HL-60/S4 (cell line): ENCODE measurements around the gene GRID1.

Experiments
- in situ Hi-C: fragments of 300-500 bp; cut with MboI; formaldehyde crosslinking; loops from 2 replicates; pipeline ENCODE4 v1.14.3; 2022; ENCODE audit warnings: low sequenced_read_pairs

The GRID1 gene

GRCh38 chr10:86281396-86281795 is 85.2 kb downstream of the GRID1 start:
- in situ Hi-C loops, result no loop called here

DNA sequence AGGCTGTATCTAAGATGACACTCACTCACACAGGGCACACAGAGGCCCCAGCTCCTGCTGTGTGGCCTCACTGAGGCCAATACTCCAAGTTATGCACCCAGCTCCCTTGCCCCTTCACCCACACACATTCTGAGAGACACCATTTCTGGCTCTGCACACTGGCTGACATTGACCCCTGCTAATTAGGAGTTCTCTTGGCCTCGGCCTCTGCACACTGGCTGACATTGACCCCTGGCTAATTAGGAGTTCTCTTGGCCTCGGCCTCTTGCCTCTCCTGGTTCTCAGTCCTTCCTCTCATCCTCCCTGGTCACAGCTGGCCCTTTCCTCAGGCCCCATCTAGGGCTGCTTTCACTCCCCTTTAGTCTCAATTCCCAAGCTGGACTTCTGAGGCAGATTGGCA is 97.3 kb downstream of the GRID1 start:
- in situ Hi-C loops, result no loop called here

DNA sequence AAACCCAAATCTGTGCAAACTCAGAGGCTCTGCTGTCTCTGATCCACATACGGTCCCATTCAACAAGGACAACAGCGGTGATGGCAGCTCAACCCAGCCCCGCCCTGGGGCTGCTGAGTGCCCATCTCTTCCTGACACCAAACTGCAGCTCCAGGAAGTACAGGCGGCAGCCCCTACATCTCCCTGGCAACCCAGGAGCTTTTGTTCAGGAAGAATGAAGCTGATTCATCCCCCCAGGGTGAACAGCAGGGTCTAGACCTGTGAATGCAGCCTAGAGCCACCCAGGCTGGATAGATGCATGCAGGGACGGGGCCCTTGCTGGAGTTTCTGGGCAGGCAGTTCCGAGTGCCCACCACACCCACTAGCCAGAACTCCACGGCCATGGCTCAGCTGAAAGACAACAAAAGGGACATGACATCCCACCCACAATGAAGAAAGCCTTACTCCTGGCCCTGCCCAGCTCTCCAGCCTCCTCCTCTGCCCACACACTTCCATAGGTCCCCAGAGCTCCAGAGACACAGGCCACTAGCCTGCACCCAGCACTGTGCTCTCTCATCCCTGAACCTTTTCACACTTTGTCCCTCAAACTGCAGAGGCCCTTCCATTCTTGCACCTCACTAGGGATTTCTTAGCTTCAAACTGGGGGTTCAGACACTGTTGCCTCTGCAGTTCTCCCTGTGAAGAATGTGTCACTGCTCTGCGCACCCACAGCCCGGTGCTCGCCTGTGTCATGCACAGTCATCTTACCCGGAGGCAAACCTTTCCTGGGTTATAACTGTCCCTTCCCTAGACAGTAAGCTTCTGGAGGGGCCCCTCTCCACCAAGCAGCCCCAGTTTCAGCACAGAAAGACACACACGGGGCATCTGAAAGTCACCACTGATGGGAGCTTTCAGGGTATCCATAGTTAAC is 99.1 kb downstream of the GRID1 start:
- in situ Hi-C loops, result no loop called here

DNA sequence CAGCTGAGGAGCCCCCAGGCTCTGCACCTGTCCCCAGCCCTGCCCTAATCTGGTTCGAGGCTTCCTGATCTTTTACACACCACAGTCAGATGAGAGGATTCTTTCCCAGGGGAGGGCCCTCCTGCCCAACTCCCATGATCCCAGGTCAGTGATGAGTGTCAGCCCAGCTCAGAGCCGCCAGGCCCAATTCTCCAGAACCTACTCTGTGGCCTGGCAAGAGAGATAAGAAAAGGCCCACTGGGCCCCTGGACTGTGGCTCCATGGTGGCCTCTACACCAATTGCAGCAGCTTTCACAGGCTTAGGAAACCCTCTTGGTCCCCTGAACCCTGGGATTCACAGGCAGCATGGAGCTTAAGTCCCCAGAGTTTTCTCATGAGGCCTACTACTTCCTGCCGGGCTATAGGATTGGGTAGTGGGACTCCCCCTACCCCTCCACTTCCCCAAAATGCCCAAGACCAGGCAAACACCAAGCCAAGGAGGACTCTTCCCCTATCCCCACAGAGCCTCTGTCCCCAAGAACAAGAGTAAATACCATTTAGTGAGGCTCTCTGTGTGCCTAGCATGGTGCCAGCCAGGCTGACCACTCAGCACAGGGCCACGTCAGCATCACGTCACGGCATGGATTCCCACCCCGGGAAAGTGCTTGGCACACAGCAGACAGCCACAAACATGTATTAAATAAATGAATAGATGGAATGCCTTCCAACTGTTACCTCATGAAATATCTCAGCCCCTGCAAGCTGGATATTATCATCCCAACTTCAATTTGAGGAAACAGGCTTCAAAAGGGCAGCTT is 100.0 kb downstream of the GRID1 start:
- in situ Hi-C loops, result no loop called here

DNA sequence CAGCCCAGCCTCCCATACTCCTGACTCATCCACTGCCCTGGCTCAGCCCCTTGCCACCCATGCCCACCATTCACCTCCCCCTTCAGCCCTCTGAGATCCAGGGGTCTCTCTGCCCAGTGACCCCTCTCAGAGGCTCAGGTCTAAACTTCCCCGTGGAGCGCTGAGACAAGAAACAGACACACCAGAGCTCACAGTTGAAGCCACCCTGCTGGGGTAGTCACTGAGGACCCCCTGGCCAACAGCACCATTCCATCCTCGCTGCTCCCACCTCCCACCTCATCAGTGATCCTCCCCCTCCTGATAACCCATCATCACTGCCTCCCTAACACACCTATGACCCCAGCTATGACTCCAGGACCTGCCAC is 100.7 kb downstream of the GRID1 start:
- in situ Hi-C loops, result no loop called here

DNA sequence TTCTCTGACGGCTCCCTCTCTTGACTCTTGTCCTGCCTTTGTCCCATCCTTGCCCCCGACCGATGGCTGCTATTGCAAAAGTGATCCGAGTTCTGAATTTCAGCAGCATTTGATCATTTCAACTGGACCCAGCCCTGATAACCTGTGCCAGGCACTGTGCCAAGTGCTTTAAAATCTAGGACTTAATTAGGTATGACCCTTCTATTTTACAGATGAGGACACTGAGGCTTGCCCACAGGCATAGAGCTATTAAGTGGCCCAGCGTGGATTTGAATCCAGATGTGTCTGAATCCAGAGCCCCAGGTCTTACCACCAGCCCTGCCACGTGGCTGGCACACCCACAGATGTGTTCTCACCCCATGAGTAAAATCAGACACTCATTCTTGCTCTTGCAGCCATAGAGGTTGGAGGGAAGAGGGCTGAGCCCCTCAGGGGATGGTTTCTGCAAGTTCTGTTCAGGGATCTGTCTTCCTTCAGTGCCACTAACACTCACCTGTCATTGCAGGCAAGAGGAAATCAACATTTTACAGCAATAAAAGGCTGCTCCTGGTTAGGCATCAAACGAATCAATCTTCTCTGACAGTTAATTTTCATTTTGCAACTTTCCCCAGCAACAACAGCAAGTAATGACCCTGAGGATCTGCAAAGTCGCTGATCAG is 101.2 kb downstream of the GRID1 start:
- in situ Hi-C loops, result no loop called here

DNA sequence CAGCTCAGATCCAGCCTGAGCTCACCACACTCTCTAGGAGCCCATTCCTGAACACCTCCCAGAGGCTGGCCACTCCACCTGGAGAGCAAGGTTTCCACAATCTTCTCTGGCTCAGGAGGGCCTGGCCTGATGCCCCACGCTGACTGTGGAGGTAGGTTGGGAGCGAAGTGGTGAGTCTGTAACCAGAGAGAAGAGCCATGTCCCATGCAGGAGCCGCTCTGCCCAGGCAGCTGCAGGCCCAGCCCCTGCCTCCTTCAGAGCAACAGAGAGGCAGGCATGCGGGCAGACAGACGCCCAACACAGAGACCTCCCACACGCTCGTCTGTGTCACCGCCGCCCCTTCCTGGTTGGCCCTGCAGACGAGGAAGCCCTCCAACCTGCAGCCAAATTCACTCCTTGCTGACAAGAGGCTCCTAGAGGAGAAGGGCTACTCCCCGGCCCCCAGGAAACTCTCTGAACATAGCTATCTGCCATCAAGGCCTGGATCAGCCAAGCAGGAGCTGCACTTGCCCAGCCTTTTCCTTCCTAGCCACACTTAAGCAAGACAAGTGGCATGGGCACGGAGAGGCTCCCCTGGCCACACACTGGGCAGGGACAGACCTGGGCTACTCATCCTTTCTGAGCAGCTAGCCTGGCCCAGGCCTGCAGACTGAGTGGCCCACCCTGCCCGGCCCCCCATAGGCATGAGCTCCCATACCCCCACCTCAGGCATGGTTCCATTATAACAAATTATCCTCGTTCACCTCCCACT is 101.9 kb downstream of the GRID1 start:
- in situ Hi-C loops, result no loop called here

DNA sequence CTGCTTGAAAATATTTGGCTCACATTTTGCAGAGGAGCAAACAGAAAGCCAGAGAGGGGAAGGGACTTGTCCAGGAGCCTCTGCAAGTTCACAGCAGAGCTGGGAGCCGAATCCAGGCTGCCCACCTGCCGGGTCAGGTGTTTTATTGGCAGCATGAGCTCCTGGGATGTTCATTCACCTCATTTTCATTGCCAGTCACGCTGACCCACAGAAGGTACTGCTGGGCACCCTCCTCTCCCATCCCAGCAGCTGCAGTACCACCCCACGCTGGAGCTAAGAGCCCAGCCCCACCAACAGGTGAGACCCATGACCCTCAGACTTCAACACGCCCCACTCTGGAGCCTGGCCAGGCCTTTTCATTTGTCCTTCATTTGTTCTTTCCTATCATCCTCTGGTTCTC is 102.7 kb downstream of the GRID1 start:
- in situ Hi-C loops, result no loop called here

DNA sequence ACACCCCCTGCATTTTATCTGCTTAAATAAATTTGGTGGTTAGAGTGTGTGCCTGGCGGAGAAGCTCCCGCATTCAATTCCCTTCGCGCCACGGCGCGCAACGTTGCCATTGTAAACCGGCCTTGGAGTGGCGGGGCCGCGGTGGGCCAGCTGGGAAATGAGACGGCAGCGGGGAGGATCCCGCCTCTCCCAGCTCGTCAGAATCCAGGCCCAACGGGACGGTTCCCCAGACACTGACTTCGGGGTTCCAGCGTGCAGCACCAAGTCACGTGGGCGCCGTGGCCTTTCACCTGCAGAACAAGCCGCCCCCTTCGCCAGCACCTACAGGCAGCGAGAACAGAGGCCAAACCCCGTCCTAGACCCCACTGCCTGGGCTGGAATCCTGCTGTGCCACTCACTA is 103.4 kb downstream of the GRID1 start:
- in situ Hi-C loops, result no loop called here

DNA sequence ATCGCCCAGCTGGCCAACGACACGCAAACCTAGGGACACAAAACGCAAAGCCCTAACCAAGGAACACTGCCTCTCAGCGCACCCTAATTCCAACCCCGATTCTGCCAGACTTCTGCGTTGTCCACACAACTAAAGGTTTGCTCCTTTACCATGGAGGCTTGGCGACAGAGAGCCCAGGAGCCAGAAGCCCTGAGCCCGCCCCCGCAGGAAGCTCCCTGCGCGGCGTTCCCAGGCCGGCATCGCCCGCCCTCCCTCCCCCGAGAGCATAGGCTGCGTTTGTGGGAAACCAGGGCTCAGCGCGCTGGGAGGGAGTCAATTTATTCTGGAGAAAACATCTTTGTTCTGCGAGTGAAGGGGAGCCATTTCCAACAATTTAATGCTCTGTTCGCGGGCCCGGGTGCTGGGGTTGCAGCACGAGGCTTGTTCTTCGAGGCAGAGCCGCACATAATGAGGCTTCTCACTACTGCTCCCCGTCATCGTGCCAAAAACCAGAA is 103.9 kb downstream of the GRID1 start:
- in situ Hi-C loops, result no loop called here

- in situ Hi-C loops, result no loop called here
Observed at GRCh38 chr10:86261941-86262687, 104.5 kb downstream of the GRID1 start.

DNA sequence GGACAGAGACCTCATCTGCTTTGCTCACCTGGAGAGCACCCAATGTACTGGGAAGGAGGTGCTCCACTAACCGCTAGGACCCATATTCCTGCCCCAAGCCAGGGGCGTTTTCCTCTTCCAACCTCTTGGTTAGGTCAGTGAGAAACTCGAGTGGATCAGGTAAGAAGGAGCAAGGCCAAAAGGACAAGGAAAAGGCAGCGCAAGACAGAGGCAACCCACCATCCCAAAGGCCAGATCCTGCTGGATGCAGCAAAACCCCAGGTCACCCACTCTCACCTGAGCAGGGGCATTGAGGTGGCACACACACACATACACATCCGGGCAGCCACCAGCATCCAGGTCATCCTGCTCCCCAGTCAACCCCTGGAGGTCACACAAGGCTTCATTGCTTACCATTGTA is 105.1 kb downstream of the GRID1 start:
- in situ Hi-C loops, result no loop called here

DNA sequence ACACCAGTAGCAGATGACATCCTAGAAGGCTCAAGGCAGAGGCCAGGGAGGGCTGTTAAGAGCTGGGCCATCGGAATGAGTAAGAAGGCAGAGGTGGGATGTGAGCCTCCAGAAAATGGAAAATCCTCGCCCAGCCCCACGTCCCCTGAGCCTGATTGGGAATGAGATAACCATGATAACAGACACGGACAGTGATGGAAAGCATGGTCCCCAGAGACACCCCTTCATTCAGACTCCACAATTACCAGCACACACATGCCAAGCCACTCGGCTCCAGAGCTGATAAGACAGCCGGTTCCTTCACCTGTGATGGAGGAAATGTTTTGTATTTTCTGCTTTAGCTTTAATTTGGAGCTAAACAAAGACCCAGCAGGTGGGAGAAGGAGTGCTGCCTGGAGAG is 106.0 kb downstream of the GRID1 start:
- in situ Hi-C loops, result no loop called here

DNA sequence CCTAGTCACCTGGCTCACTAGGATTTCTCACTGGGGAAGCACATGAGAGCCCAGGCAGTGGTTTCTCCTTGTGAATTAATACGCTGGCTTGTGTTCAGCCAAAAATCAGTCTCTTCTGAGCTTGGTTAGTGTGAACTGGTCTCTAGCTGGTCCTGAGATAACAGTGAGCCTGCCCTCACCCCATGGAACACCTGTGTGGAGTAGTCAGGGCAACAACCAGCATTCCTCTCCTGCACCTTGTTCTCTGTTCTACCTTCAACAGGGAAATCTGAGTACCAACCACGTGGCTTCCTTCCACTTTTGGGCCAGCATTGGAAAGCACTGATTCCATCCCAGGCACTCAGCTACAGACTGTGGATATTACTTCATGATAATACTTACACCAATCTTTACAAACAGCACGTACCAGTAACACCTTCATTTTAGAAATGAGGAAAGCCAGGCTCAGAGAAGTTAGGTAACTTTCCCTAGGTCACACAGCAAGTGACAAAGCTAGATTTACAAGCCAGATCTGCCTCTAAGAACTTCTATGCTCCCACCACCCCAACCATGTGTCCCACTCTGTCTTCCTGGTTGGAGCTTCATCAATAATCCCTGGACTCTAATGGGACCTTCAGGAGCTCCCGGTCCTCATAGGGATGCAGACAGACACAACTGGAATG is 106.6 kb downstream of the GRID1 start:
- in situ Hi-C loops, result no loop called here

DNA sequence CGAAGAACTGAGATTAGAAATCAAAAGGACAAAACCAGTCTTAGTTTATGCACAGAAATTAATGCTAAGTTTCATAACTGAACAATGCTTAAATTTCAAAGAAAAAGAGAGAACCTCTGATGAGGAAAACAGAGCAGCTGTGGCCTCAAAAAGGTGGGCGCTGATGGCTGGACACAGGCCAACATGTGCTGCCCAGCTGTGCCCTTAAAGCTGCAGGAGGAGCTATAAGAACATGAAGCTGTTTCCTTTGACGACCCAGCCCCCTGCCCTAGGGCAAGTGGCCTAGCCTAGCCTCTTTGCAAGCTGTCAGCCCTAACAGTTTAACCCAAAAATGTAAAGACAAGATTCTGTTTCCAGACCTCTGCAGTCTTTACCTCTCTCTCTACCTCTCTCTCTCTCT is 107.7 kb downstream of the GRID1 start:
- in situ Hi-C loops, result no loop called here

DNA sequence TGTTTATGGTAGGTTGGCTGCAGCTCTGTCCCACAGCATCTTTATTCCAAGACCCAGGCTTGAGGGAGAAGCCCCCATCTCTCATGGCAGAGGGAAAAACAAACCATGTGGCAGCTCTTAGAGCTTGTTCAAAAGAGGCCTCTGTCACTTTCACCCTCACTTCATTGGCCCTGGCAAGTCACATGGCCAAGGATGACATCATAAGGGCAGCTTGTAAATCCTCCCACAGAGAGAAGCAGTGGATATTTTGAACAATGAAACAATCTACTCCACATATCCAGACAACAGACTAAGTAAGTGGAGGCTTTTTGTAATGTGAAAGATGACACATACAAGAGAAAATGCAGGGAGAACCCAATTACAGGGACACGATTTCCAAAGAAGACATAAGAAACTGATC is 108.1 kb downstream of the GRID1 start:
- in situ Hi-C loops, result no loop called here

DNA sequence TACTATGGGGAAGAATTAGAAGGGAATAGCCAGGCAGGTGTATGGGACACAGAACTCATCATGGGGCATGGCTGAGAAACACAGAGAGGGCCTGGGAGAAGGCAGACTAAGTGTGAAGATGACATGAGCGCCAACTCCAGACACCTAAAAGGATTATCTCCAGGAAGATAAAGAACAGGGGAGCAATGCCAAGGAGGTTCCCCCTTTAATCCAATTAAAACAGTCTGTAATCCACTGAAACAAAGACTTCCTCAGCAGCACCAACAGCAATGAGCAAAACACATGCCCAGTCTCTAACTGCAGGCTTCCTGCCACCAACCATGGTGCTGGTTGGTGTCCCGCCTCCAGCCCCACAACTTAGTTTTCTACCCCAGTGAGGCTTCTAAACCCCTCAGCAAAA is 108.9 kb downstream of the GRID1 start:
- in situ Hi-C loops, result no loop called here

- in situ Hi-C loops, result no loop called here
Observed at GRCh38 chr10:86256690-86257315, 109.8 kb downstream of the GRID1 start.
